ENCODE data around the gene CPS1. TPM values are rescaled to one million over a fixed set of nuclear protein-coding genes. Genes with fewer than 3 reads are reported as not detected.

CPS1 gene
- total and polyA plus RNA-seq, 2 of the 4 experiments (the other 2 are of a cell fraction): 5.4 to 20.1 TPM

- H4K20me1 ChIP-seq (ENCODE audit: insufficient read depth, low read length): no peaks in the 10 kb centered on the region
- POLR2A ChIA-PET (ENCODE audit: unreplicated experiment): no interaction called here
- no peaks in the 10 kb centered on the region for H3K27me3 ChIP-seq (ENCODE audit: control insufficient read depth, insufficient read depth, low read length)
- BruUV-seq (replicated peaks): no TSS peak
- H3K4me1 ChIP-seq (ENCODE audit: control insufficient read depth, insufficient read depth, low read length): no peaks in the 10 kb centered on the region
- in situ Hi-C loops (cut with MboI; ENCODE audit: low sequenced_read_pairs): no loop called here
- DNase-seq (no peak), ATAC-seq (ENCODE audit: low read depth) (no peak)
- dilution Hi-C loops (cut with HindIII; ENCODE audit: low sequenced_read_pairs, unreplicated experiment): no loop called here
- no peak overlapping the region for H2BK15ac ChIP-seq (ENCODE audit: low read depth, low read length)
- no peak overlapping the region for H3K27ac ChIP-seq (ENCODE audit: insufficient read depth, low read length)
- H3K36me3 ChIP-seq (ENCODE audit: control insufficient read depth, insufficient read depth, low read length): no peaks in the 10 kb centered on the region
- CTCF ChIA-PET: no interaction called here
- WGBS, 2 experiments (ENCODE audit: extremely low coverage in 2 of 2, insufficient read length in 1 of 2): no CpG with 5 or more reads among the region's 8 CpGs
- H3K14ac ChIP-seq (replicated peaks; ENCODE audit: low read depth, low read length): no peak overlapping the region
- H3K9me1 ChIP-seq (ENCODE audit: insufficient read depth, low read length): no peaks in the 10 kb centered on the region
- no peak overlapping the region for H4K91ac ChIP-seq (ENCODE audit: insufficient read depth, low read depth, low read length)
- H2AK5ac ChIP-seq (ENCODE audit: low read depth, low read length): no peak overlapping the region
- no peak overlapping the region for H3K9ac ChIP-seq (ENCODE audit: low read depth, low read length)
- no peak overlapping the region for H2BK20ac ChIP-seq (ENCODE audit: low read depth, low read length)
- no peak overlapping the region for H3K18ac ChIP-seq (ENCODE audit: low read depth, low read length)
- no peaks in the 10 kb centered on the region for H3K9me3 ChIP-seq (ENCODE audit: control insufficient read depth, insufficient read depth, low read length)
- no peak overlapping the region for H3K56ac ChIP-seq (ENCODE audit: extremely low read depth, insufficient read depth, low read length)
- H2BK5ac ChIP-seq (ENCODE audit: low read depth, low read length, poor library complexity, severe bottlenecking): no peak overlapping the region
- H3K4me2 ChIP-seq (ENCODE audit: low read depth, low read length): no peak overlapping the region
- H2AK9ac ChIP-seq (replicated peaks; ENCODE audit: low read depth, low read length, poor library complexity): no peak overlapping the region
- H4K8ac ChIP-seq (ENCODE audit: low read depth in 2 of 2, low read length in 2 of 2): no peak overlapping the region
- TF ChIP-seq FOS (IDR thresholded peaks at IDR 0.05; ENCODE audit: low read depth, low read length): no peak
- TF ChIP-seq SMC3 (IDR thresholded peaks at IDR 0.05; ENCODE audit: low read depth, low read length): no peak
- no peak for TF ChIP-seq MAFK (IDR thresholded peaks at IDR 0.05; ENCODE audit: low read depth, low read length)
- TF ChIP-seq MAZ (IDR thresholded peaks at IDR 0.05; ENCODE audit: borderline replicate concordance, low read depth, low read length): no peak
- TF ChIP-seq CHD1 (IDR thresholded peaks at IDR 0.05; ENCODE audit: low read depth, low read length): no peak
- no peak for TF ChIP-seq RCOR1 (IDR thresholded peaks at IDR 0.05; ENCODE audit: insufficient replicate concordance, low read length)
- TF ChIP-seq BHLHE40 (IDR thresholded peaks at IDR 0.05; ENCODE audit: low read depth, low read length): no peak
- no peak for TF ChIP-seq CEBPB (IDR thresholded peaks at IDR 0.05; ENCODE audit: low read depth, low read length)
- TF ChIP-seq MXI1 (IDR thresholded peaks at IDR 0.05; ENCODE audit: borderline replicate concordance, low read depth, low read length): no peak
- no peak for TF ChIP-seq CTCF (conservative IDR thresholded peaks at IDR 0.05; ENCODE audit: low read depth, low read length)
- no peak for TF ChIP-seq NFE2L2 (IDR thresholded peaks at IDR 0.05; ENCODE audit: low read depth, low read length)
- no peak for TF ChIP-seq USF2 (IDR thresholded peaks at IDR 0.05; ENCODE audit: low read depth, low read length)
- H3K4me3 ChIP-seq (ENCODE audit: insufficient read depth, low read depth, low read length): no peak overlapping the region
- H3K23ac ChIP-seq (ENCODE audit: low read depth, low read length): no peak overlapping the region
- no peak overlapping the region for H3K4ac ChIP-seq (ENCODE audit: low read depth, low read length)
- H2BK120ac ChIP-seq (ENCODE audit: low read depth, low read length): no peak overlapping the region
- H3K79me1 ChIP-seq (ENCODE audit: low read depth in 1 of 2, low read length in 2 of 2): no peaks in the 10 kb centered on the region
- intact Hi-C loops (cut with micrococcal nuclease): no loop called here
- no peak overlapping the region for H4K5ac ChIP-seq (ENCODE audit: low read depth, low read length)
- H2AFZ ChIP-seq (replicated peaks; ENCODE audit: low read length, poor library complexity): no peak overlapping the region
These were observed 7.5 kb upstream of the CPS1 start for GRCh38 chr2:210548878-210549384.

Measured in IMR-90 (cell line).